Measurements from ENCODE around the gene KIF1A. TPM values are rescaled to one million over a fixed set of nuclear protein-coding genes. Genes with fewer than 3 reads are reported as not detected.
"Not testable (repeated sequence)": the region's sequence is repeated elsewhere in the genome, so short reads cannot be mapped to it uniquely, and the experiment has no call there.

KIF1A gene
- total and polyA plus RNA-seq, 2 of the 8 experiments (the other 6 are each of a cell fraction or from before 2014, with no cell fraction given): 61.3 to 281 TPM

- H3K9me3 ChIP-seq (ENCODE audit: insufficient read depth in 2 of 2, low read depth in 1 of 2, low read length in 1 of 2); H3K36me3 ChIP-seq (ENCODE audit: control insufficient read depth in 2 of 4, insufficient read depth in 4 of 4, low read length in 3 of 4); H3K23ac ChIP-seq (ENCODE audit: insufficient read length); H4K8ac ChIP-seq (ENCODE audit: extremely low read depth, insufficient read depth, low read length); H4K5ac ChIP-seq (ENCODE audit: insufficient read length, low read depth, low read length); H3K18ac ChIP-seq (ENCODE audit: extremely low read depth, low read length); H2BK20ac ChIP-seq (ENCODE audit: low read length); FAIRE-seq; H3K9ac ChIP-seq (replicated peaks in 1 of 4; ENCODE audit: extremely low read depth in 1 of 4, low read depth in 3 of 4, low read length in 3 of 4); H3K14ac ChIP-seq (ENCODE audit: insufficient read length); H2AFZ ChIP-seq (ENCODE audit: low read length); H3K4ac ChIP-seq (replicated peaks; ENCODE audit: insufficient read length, low read depth, low read length); H3K4me2 ChIP-seq (ENCODE audit: insufficient read depth in 1 of 2, low read depth in 2 of 2, low read length in 2 of 2); H3K27ac ChIP-seq (ENCODE audit: low read depth, low read length); H2BK120ac ChIP-seq (replicated peaks; ENCODE audit: low read depth, low read length); H4K91ac ChIP-seq (replicated peaks; ENCODE audit: insufficient read length, low read length); H4K20me1 ChIP-seq (replicated peaks in 1 of 2; ENCODE audit: control insufficient read depth in 1 of 2, insufficient read depth in 2 of 2, low read length in 2 of 2); H3K23me2 ChIP-seq (ENCODE audit: low read depth, low read length); H2AK5ac ChIP-seq (ENCODE audit: low read depth, low read length); H2BK12ac ChIP-seq (ENCODE audit: low read depth, low read length); H3K56ac ChIP-seq (replicated peaks; ENCODE audit: insufficient read length, low read depth, low read length); H3K79me2 ChIP-seq (ENCODE audit: control insufficient read depth in 1 of 2, insufficient read depth in 2 of 2, low read length in 2 of 2); H2BK5ac ChIP-seq (ENCODE audit: low read depth, low read length); H3K4me3 ChIP-seq (ENCODE audit: extremely low read depth in 1 of 4, insufficient read depth in 2 of 4, low read depth in 3 of 4, low read length in 4 of 4); H3K27me3 ChIP-seq (replicated peaks in 1 of 4; ENCODE audit: control insufficient read depth in 3 of 4, extremely low read depth in 1 of 4, insufficient read depth in 3 of 4, low read length in 3 of 4); H3K79me1 ChIP-seq (ENCODE audit: low read depth, low read length); CTCF ChIA-PET (ENCODE audit: partially characterized antibody); DNase-seq (ENCODE audit: low read depth in 1 of 2, low spot score in 2 of 2); H3K4me1 ChIP-seq (replicated peaks in 1 of 4; ENCODE audit: control insufficient read depth in 3 of 4, insufficient read depth in 4 of 4, low read length in 3 of 4); H2BK15ac ChIP-seq (ENCODE audit: low read length): not testable (repeated sequence)
- POLR2A ChIA-PET (ENCODE audit: partially characterized antibody): interaction anchor here (0.6 kb wide), 1 partner anchor 42 kb away, joined by 3 read pairs; no protein-coding TSS in a partner anchor
- WGBS, 2 experiments (ENCODE audit: extremely low coverage in 1 of 2, insufficient coverage in 1 of 2, insufficient read length in 1 of 2, insufficient replicate concordance in 2 of 2, low coverage in 1 of 2, low lambda C conversion rate in 2 of 2, missing lambda C conversion rate in 1 of 2): 89% methylated on average over 18 of the region's 37 CpGs; no CpG with 5 or more reads in 1 of the 2 experiments
These were observed 137.4 kb downstream of the KIF1A start, which contains the start of gene AQP12B for GRCh38 chr2:240682431-240683224. Gene AQP12B (minus strand): TSS chr2:240682885. CDS start chr2:240682837, 48 bp downstream.

- DNase-seq (ENCODE audit: low read depth in 1 of 2, low spot score in 2 of 2); H3K36me3 ChIP-seq (ENCODE audit: control insufficient read depth in 2 of 4, insufficient read depth in 4 of 4, low read length in 3 of 4); CTCF ChIA-PET (ENCODE audit: partially characterized antibody); H3K4me1 ChIP-seq (replicated peaks in 1 of 4; ENCODE audit: control insufficient read depth in 3 of 4, insufficient read depth in 4 of 4, low read length in 3 of 4); H3K14ac ChIP-seq (ENCODE audit: insufficient read length); H3K4ac ChIP-seq (replicated peaks; ENCODE audit: insufficient read length, low read depth, low read length); POLR2A ChIA-PET (ENCODE audit: partially characterized antibody); H3K23me2 ChIP-seq (ENCODE audit: low read depth, low read length); H2BK5ac ChIP-seq (ENCODE audit: low read depth, low read length); H2BK20ac ChIP-seq (ENCODE audit: low read length); H4K8ac ChIP-seq (ENCODE audit: extremely low read depth, insufficient read depth, low read length); H4K20me1 ChIP-seq (replicated peaks in 1 of 2; ENCODE audit: control insufficient read depth in 1 of 2, insufficient read depth in 2 of 2, low read length in 2 of 2); H3K9ac ChIP-seq (replicated peaks in 1 of 4; ENCODE audit: extremely low read depth in 1 of 4, low read depth in 3 of 4, low read length in 3 of 4); H3K27ac ChIP-seq (ENCODE audit: low read depth, low read length); H3K4me3 ChIP-seq (ENCODE audit: extremely low read depth in 1 of 4, insufficient read depth in 2 of 4, low read depth in 3 of 4, low read length in 4 of 4); H3K23ac ChIP-seq (ENCODE audit: insufficient read length); H3K9me3 ChIP-seq (ENCODE audit: insufficient read depth in 2 of 2, low read depth in 1 of 2, low read length in 1 of 2); H2AK5ac ChIP-seq (ENCODE audit: low read depth, low read length); H2AFZ ChIP-seq (ENCODE audit: low read length); H4K91ac ChIP-seq (replicated peaks; ENCODE audit: insufficient read length, low read length); H3K79me1 ChIP-seq (ENCODE audit: low read depth, low read length); FAIRE-seq; H3K27me3 ChIP-seq (replicated peaks in 1 of 4; ENCODE audit: control insufficient read depth in 3 of 4, extremely low read depth in 1 of 4, insufficient read depth in 3 of 4, low read length in 3 of 4); H3K4me2 ChIP-seq (ENCODE audit: insufficient read depth in 1 of 2, low read depth in 2 of 2, low read length in 2 of 2); H2BK15ac ChIP-seq (ENCODE audit: low read length); H3K18ac ChIP-seq (ENCODE audit: extremely low read depth, low read length); H3K56ac ChIP-seq (replicated peaks; ENCODE audit: insufficient read length, low read depth, low read length); H3K79me2 ChIP-seq (ENCODE audit: control insufficient read depth in 1 of 2, insufficient read depth in 2 of 2, low read length in 2 of 2); H2BK120ac ChIP-seq (replicated peaks; ENCODE audit: low read depth, low read length); H4K5ac ChIP-seq (ENCODE audit: insufficient read length, low read depth, low read length); H2BK12ac ChIP-seq (ENCODE audit: low read depth, low read length): not testable (repeated sequence)
- 43% methylated on average over 2 of the region's 11 CpGs; no CpG with 5 or more reads in 1 of the 2 experiments for whole genome bisulfite sequencing, 2 experiments (ENCODE audit: extremely low coverage in 1 of 2, insufficient coverage in 1 of 2, insufficient read length in 1 of 2, insufficient replicate concordance in 2 of 2, low coverage in 1 of 2, low lambda C conversion rate in 2 of 2, missing lambda C conversion rate in 1 of 2)
These were observed 139.8 kb downstream of the KIF1A start for GRCh38 chr2:240680185-240680584.
